HG03342 (cell line): ENCODE measurements around the gene PRR29.

Source experiments
- ATAC-seq: cut with Tn5 transposase; IDR thresholded peaks from one replicate; pipeline ENCODE4 v1.9.1; 2021; ENCODE audit warnings: mild to moderate bottlenecking, moderate library complexity; ENCODE audit not compliant: unreplicated experiment

PRR29 gene

GRCh38 chr17:64039106-64039400, 40.9 kb downstream of the PRR29 start:
- no peak for ATAC-seq

GRCh38 chr17:64040206-64040605, 42.1 kb downstream of the PRR29 start:
- no peak for ATAC-seq

- no peak for ATAC-seq
Observed at GRCh38 chr17:64041912-64042311, 43.8 kb downstream of the PRR29 start.

GRCh38 chr17:64042700-64043485, 44.7 kb downstream of the PRR29 start:
- ATAC-seq = no peak

GRCh38 chr17:64045176-64045575, 47.0 kb downstream of the PRR29 start:
- ATAC-seq = no peak

- ATAC-seq = no peak
Observed at GRCh38 chr17:64048805-64049204, 50.7 kb downstream of the PRR29 start.

GRCh38 chr17:64051153-64051552, 53.0 kb downstream of the PRR29 start:
- no peak for ATAC-seq

GRCh38 chr17:64053101-64053500, 55.0 kb downstream of the PRR29 start:
- no peak for ATAC-seq
